Right renal cortex interstitium (tissue), 3 donors: ENCODE results near the gene PARVA. TPM values are rescaled to one million over a fixed set of nuclear protein-coding genes. Genes with fewer than 3 reads are reported as not detected.
A peak's percentile ranks its signal among the peaks of the same experiment; 100 is the strongest.

ENCODE experiments used
- DNase-seq, 3 donors: peaks; one replicate each; pipeline ENCODE4 v3.0.0-alpha.2; 2013; ENCODE audit warnings: low read depth in 3 of 3, low spot score in 2 of 3
- polyA plus RNA-seq, 3 donors: library from polyadenylated mRNA; unstranded; fragments of 120-200 nt; gene quantifications; one replicate each; pipeline ENCODE4 v1.2.1, GENCODE V29; 2013; ENCODE audit not compliant: insufficient read length in 3 of 3

Gene PARVA
- polyA plus RNA-seq, 3 donors = 115 to 132 (median 123) TPM

DNA sequence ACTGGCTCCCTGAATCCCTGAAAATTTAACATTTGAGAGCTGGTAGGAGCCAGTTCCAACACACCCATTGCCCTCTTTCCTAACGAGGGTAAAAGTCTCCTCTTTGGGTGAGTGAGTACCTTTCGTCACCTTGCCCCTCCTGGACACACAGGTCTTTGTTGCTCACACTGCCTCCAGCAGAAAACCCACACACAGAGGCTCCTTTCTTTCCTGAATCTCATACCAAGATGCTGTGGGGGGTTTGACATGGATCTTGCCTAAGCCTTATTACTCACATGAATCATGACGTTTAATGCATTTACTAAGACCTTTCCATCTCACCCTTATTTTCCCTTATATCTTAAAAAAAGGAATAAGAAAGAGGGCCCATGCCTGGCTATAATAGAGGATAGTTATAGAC lies 53.0 kb downstream of the PARVA start:
- no peak for DNase-seq

DNA sequence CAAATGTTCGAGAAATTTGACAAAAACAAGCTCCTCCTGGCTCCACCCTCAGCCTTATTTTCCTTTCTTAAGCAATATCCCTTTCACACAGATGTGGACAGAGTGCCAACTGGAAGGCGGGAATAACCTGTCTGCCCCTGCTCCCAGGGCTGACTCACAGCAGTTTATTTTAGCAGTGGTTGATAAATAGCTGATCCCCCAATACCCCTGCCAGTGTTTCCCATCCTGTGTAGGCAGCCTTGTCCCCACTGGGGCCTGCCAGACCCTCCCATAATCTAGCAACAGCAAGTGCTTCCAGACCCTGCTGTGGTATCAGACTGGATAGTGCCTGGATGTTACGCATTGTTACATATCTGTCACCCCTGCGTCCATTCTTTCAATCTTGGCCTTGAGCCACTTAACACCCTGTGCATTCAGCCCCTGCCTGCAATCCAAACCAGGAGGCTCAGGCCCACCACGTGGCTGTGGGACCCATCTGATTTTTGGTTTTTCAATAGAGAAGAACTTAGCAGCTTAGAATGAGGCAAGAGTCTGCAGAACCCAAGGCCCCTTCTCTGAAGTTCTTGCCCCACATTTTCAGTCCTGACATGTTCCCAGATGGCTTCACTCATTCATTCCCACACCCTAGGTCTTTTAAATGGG lies 53.7 kb downstream of the PARVA start:
- DNase-seq = no peak

DNA sequence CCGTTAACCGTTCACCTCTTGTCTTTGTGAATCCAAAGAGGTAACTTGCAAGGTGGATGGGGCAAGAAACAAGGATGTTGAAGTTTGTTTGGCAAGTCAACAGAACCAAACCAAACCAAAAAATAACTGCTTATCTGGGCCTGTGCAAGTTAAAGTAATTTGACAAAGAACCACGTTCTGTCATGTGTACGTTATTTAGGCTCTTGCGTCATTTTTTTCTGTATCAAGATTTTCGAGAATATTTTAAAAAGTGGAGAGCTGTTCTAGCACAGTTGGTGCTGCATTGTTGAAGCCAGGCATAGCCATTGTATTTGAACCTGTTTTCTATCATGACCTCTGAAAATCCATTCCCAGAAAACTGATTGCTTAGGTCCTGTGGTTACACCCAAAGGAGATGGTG lies 55.1 kb downstream of the PARVA start:
- no peak for DNase-seq

DNA sequence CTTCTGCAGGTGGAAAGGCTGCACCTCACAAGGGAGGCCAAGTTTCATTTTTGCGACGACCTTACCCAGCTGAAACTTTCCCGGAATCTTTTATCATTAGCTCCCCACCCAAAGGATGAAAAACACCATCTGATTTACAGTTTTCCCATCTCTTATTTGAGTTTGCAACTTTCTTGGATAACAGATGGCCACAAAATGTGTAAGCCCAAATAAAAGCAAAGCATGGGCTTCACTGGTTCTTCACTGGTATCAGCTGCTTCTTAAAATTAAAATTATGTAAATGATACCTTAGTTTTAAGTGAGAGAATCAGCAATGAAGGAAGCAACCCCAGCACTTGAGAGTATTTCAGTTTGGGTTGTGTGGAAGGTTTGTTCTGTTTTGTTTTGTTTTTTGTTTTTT lies 55.8 kb downstream of the PARVA start:
- DNase-seq = no peak

DNA sequence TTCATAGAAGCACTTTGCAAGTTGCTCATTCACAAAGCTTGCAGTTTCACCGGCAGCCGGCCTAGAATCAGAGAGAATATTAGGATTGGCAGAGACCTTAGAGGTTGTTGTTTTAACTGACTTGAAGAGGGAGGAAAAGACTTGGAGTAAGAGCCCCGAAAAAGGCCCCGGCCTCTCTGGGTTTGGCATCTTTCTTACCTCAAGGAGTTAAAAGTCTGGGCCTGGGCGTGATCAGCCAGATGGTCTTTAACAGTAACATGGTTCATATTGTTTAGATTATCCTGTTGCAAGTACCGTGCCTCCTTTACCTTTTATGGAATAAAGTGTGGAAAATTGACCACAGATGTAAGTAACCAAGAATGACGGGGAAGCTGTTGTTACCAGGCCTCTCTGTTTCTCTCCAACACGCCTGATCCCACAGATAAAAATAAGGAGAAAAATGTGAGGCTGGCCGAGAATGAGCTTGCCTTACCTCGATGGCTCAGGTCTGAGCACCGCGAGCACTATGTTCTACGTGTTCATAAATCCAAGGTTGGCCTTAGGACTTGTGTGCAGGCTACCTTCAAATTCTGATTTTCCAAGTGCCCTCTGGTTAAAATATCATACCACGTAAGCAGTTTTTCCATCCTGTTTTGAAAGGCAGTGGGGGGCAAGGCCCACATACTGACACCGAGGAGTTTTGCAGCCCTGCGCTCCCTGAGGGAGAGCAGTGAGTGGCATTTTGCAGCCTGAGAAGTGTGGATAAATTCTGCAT lies 56.4 kb downstream of the PARVA start:
- no peak for DNase-seq

- no peak for DNase-seq
Observed at GRCh38 chr11:12434325-12434654, 56.9 kb downstream of the PARVA start.

- DNase-seq = no peak
Observed at GRCh38 chr11:12435264-12435663, 57.9 kb downstream of the PARVA start.

GRCh38 chr11:12436266-12436665 lies 58.9 kb downstream of the PARVA start:
- DNase-seq = no peak

GRCh38 chr11:12438291-12438690 lies 60.9 kb downstream of the PARVA start:
- no peak for DNase-seq

DNA sequence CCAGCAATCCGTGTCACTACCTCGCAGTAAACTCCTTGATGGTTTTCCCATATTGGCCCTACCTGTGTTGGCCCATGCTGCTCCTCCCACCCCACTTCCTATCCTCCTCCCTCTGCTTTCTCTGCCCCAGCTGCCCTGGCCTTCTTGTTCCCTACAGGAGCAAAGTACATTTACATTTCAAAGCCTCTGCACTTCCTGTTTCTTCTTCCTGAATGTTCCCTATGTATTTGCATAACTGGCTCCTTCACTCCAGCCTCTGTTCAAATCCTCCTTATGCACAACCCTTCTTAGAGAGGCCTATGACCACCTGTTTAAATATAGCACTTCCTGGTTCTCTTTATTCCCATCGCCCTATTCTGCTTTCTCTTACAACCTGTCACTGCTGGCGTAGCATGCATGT lies 62.2 kb downstream of the PARVA start:
- no peak for DNase-seq

GRCh38 chr11:12440565-12440964 lies 63.2 kb downstream of the PARVA start:
- no peak for DNase-seq

DNA sequence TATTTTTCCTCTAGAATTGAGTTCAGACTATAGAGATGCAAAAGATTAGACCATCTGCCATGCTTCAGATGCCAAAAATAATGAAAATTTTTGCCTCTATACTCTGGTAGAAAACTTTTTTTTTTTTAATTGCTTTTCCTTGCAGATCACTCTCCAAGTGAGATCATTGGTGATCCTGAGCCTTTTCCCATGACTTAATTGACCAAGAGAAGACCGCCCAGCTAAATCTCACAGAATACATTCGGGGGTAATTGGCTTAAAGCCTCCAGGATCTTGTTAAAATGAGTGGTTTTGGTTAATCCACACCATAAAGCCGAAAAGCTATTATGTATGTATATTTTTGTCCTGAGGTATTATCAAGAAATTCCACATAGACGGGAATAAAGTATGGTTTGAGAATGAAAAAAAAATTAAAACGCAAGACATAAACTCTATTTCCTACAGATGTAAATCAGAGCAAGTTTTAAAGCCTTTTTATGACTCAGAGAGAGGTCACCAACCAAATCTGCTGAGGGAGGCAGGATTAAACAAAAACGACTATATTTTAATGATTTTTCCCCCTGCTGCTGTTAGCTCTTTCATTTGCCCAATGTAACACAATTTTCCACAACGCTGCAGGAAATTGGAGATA lies 64.0 kb downstream of the PARVA start:
- DNase-seq = peak; percentile 27 to 36 (median 34)

DNA sequence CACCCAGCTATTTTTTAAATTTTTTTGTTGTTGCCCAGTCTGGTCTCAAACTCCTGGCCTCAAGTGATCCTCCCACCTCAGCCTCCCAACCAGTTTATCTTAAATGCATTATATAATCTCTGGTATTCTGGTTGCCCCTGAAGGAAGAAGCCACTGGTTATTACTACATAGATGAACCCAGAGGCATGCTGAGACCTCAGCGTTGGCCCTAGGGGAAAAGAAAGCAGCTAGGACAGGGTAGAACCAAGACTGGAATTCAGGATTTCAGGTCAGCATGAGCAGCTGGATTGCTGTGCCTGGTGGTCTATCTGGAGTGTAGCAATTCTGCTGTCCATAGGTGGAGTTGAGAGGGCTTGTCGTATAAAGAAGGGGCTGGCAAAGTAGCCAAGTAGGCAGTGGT lies 67.2 kb downstream of the PARVA start:
- DNase-seq = no peak

GRCh38 chr11:12445001-12445400 lies 67.6 kb downstream of the PARVA start:
- no peak for DNase-seq

DNA sequence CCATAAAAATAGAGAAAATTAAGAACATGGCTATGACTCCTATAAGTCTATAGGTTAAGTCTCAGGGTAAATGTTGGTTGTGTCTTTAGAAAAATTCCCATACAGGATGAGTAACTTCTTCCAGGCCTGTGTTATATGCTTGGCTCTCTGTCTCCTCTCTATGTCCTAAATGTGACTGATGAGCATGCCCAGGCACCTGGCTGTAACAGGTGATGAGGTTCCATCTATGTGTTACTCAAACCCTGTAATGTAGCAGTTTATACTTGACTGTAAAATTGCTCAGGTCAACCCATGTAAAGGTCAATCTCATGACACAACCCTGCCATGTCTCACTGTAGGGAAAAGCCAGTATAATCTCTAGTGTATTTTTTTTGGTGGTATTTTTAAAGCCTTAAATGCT lies 69.5 kb downstream of the PARVA start:
- no peak for DNase-seq

GRCh38 chr11:12448131-12448939 lies 71.0 kb downstream of the PARVA start:
- DNase-seq = no peak

DNA sequence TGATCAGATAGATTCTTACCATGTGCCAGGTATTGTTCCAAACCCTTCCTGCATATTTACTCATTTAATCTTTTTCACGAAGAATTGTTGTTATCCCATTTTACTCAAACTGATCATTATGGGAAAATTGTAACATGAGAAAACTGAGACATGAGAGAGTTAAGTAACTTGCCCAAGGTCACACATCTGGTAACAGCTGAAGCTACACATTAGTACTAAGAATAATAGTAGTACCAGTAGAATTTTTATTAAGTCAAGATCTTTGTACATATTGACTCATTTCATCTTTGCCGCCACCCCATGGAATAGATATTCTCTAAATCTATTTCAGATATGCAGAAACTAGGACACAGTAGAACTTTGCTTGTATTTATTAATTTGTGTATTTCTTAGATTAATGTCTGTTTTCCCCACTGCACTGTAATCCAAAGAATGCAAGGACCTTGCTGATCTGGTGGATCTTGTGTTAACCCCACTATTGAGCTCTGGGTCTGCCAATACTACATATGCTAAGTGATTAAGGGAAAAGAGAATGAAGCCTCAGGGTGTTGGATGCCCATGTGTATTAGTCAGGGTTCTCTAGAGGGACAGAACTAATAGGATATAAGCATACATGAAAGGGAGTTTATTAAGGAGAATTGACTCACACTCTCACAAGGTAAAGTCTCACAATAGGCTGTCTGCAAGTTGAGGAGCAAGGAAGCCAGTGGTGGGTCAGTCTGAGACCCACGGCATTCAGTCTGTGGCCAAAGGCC lies 72.8 kb downstream of the PARVA start:
- no peak for DNase-seq

- DNase-seq = no peak
Observed at GRCh38 chr11:12451179-12451814, 73.9 kb downstream of the PARVA start.

GRCh38 chr11:12453243-12453642 lies 75.9 kb downstream of the PARVA start:
- no peak for DNase-seq

DNA sequence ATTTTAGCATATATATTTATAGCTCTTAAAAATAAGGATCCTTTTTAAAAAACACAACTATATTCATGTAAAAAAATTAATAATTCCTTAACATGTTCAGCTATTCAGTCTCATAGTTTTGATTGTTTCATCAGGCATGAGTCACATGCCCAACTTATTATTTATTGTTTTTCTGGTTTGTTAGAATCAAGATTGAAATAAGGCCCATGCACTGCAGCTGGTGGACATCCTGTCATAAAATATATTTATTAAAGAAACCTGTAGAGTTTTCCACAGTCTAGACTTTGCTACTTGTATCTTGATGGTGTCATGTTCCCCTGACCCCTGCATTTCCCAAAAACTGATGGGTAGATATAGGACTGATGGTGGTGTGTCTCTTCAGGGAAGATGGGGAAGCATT lies 77.4 kb downstream of the PARVA start:
- DNase-seq = no peak
